ENCODE results near the gene ZNF609.
"Not testable (repeated sequence)": the region's sequence is repeated elsewhere in the genome, so short reads cannot be mapped to it uniquely, and the experiment has no call there.

The ZNF609 gene

GRCh38 chr15:64623347-64623996 is 163.1 kb downstream of the ZNF609 start:
- DNase-seq (ENCODE audit: low spot score) = no peak

- no peak for DNase-seq (ENCODE audit: low spot score)
Observed at GRCh38 chr15:64624242-64624641, 163.9 kb downstream of the ZNF609 start.

GRCh38 chr15:64629063-64629462 is 168.7 kb downstream of the ZNF609 start:
- no peak for DNase-seq (ENCODE audit: low spot score)

GRCh38 chr15:64630396-64631107 is 170.2 kb downstream of the ZNF609 start:
- DNase-seq (ENCODE audit: low spot score) = no peak

GRCh38 chr15:64632639-64633038 is 172.3 kb downstream of the ZNF609 start:
- not testable (repeated sequence) for DNase-seq (ENCODE audit: low spot score)

- DNase-seq (ENCODE audit: low spot score) = no peak
Observed at GRCh38 chr15:64633332-64633731, 173.0 kb downstream of the ZNF609 start.

- peak; percentile 24 for DNase-seq (ENCODE audit: low spot score)
Observed at GRCh38 chr15:64634027-64634426, 173.6 kb downstream of the ZNF609 start.

- DNase-seq (ENCODE audit: low spot score) = no peak
Observed at GRCh38 chr15:64634576-64635498, 174.5 kb downstream of the ZNF609 start.

GRCh38 chr15:64635499-64636495 is 175.4 kb downstream of the ZNF609 start:
- no peak for DNase-seq (ENCODE audit: low spot score)

GRCh38 chr15:64636556-64636955 is 176.2 kb downstream of the ZNF609 start:
- DNase-seq (ENCODE audit: low spot score) = no peak

- DNase-seq (ENCODE audit: low spot score) = no peak
Observed at GRCh38 chr15:64637412-64637811, 177.0 kb downstream of the ZNF609 start.

GRCh38 chr15:64639744-64640143 is 179.4 kb downstream of the ZNF609 start:
- DNase-seq (ENCODE audit: low spot score) = not testable (repeated sequence)

- no peak for DNase-seq (ENCODE audit: low spot score)
Observed at GRCh38 chr15:64640146-64640871, 179.9 kb downstream of the ZNF609 start.

GRCh38 chr15:64642875-64643274 is 182.5 kb downstream of the ZNF609 start:
- DNase-seq (ENCODE audit: low spot score) = no peak

- no peak for DNase-seq (ENCODE audit: low spot score)
Observed at GRCh38 chr15:64643685-64644084, 183.3 kb downstream of the ZNF609 start.

- DNase-seq (ENCODE audit: low spot score) = not testable (repeated sequence)
Observed at GRCh38 chr15:64644811-64645210, 184.4 kb downstream of the ZNF609 start.

- no peak for DNase-seq (ENCODE audit: low spot score)
Observed at GRCh38 chr15:64645995-64646394, 185.6 kb downstream of the ZNF609 start.

- no peak for DNase-seq (ENCODE audit: low spot score)
Observed at GRCh38 chr15:64647367-64647766, 187.0 kb downstream of the ZNF609 start.

- peak; percentile 12 for DNase-seq (ENCODE audit: low spot score)
Observed at GRCh38 chr15:64650552-64650951, 190.2 kb downstream of the ZNF609 start.

GRCh38 chr15:64651601-64652191 is 191.3 kb downstream of the ZNF609 start:
- DNase-seq (ENCODE audit: low spot score) = peak; percentile 65

Data from NAMALWA (cell line).